HepG2 (cell line): Measurements from ENCODE around the gene SLC22A13. TPM values are rescaled to one million over a fixed set of nuclear protein-coding genes. Genes with fewer than 3 reads are reported as not detected.

Experiments
- ATAC-seq: fragments of 200-7000 bp; cut with Tn5 transposase; 3 replicates; pipeline ENCODE4 v1.9.1; 2020; ENCODE audit warnings: mild to moderate bottlenecking, moderate library complexity
- BruUV-seq: library from RNA; stranded (reverse); fragments of 400-500 nt; replicated peaks from 2 replicates; lab custom pipeline; 2021; lab: Mats Ljungman, UMichigan
- CTCF ChIA-PET: fragments of 300-600 bp; formaldehyde crosslinking; extraction: SDS; loops from one replicate; lab custom pipeline; 2021; ENCODE audit warnings: low total read pairs, inconsistent platforms, low intra/inter-chr PET ratio; lab: Yijun Ruan, JAX
- POLR2A ChIA-PET: fragments of 350-600 bp; sonication (Branson Sonifier 250); formaldehyde crosslinking; loops from one replicate; lab custom pipeline; 2020; ENCODE audit warnings: antibody characterized with exemption, inconsistent platforms; lab: Yijun Ruan, JAX
- DNase-seq: peaks from one replicate; pipeline ENCODE4 v3.0.0-alpha.2; 2015; ENCODE audit warnings: low spot score
- FAIRE-seq: peaks from 3 replicates; lab custom pipeline; 2011; peaks lifted over from hg19 to GRCh38; lab: Jason Lieb, UNC
- H2AFZ ChIP-seq: one replicate; pipeline ENCODE4 v1.6.1; 2011; ENCODE audit warnings: low read length, inconsistent platforms
- H3K27ac ChIP-seq: fragments of 300-600 bp; 3 replicates; pipeline ENCODE4 v1.8.0; 2011; ENCODE audit warnings: mixed run types, mild to moderate bottlenecking, mixed read lengths, low read length, inconsistent platforms; ENCODE audit not compliant: insufficient read depth; ENCODE audit errors: extremely low read length
- H3K27me3 ChIP-seq, 2 experiments: fragments of 200-600 bp in 1 of 2; 2 replicates in 1 of 2; 3 replicates in 1 of 2; pipeline versions ENCODE4 v1.6.0 to v1.8.0; 2011; ENCODE audit warnings: low read length in 2 of 2, mild to moderate bottlenecking in 2 of 2, moderate library complexity in 2 of 2, inconsistent platforms in 1 of 2; ENCODE audit not compliant: insufficient read depth in 2 of 2, control insufficient read depth in 1 of 2
- H3K36me3 ChIP-seq, 2 experiments: fragments of 200-600 bp in 1 of 2; replicated peaks in 1 of 2; 2 replicates in 1 of 2; 3 replicates in 1 of 2; pipeline versions ENCODE4 v1.5.1 to v1.8.0; 2011; ENCODE audit warnings: low read length in 2 of 2, inconsistent platforms in 1 of 2; ENCODE audit not compliant: insufficient read depth in 2 of 2, control insufficient read depth in 1 of 2
- H3K4me1 ChIP-seq: 2 replicates; pipeline ENCODE4 v1.5.1; 2012; ENCODE audit warnings: low read length, inconsistent platforms; ENCODE audit not compliant: insufficient read depth
- H3K4me2 ChIP-seq: 2 replicates; pipeline ENCODE4 v1.6.0; 2011; ENCODE audit warnings: low read depth, low read length, inconsistent platforms
- H3K4me3 ChIP-seq, 3 experiments: fragments of 200-600 bp in 1 of 3; sonication (generic), shearing (Covaris generic) in 1 of 3; replicated peaks in 1 of 3; 2 replicates each; pipeline ENCODE4 v1.5.1; 2011 to 2016; ENCODE audit warnings: low read length in 3 of 3, inconsistent platforms in 2 of 3, low read depth in 2 of 3, mild to moderate bottlenecking in 2 of 3, control low read depth in 1 of 3, mixed read lengths in 1 of 3; ENCODE audit not compliant: insufficient read depth in 1 of 3
- H3K79me2 ChIP-seq: one replicate; pipeline ENCODE4 v1.6.1; 2011; ENCODE audit warnings: low read length, inconsistent platforms; ENCODE audit not compliant: insufficient read depth
- H3K9ac ChIP-seq: 2 replicates; pipeline ENCODE4 v1.6.0; 2011; ENCODE audit warnings: mild to moderate bottlenecking, low read depth, low read length, inconsistent platforms; ENCODE audit not compliant: insufficient read depth
- H3K9me3 ChIP-seq: 2 replicates; pipeline ENCODE4 v1.5.1; 2012; ENCODE audit warnings: mild to moderate bottlenecking, low read length
- H4K20me1 ChIP-seq: 2 replicates; pipeline ENCODE4 v1.6.0; 2011; ENCODE audit warnings: inconsistent platforms, mild to moderate bottlenecking, low read length, moderate library complexity; ENCODE audit not compliant: insufficient read depth
- AGO1 ChIP-seq: fragments of 200-400 bp; formaldehyde crosslinking; IDR thresholded peaks from 2 replicates; pipeline ENCODE4 v1.6.1; 2017; ENCODE audit warnings: mild to moderate bottlenecking, low read depth, low read length, moderate library complexity; ENCODE audit not compliant: poor library complexity, severe bottlenecking
- CREB1 ChIP-seq, 2 experiments: fragments of 450-650 bp in 1 of 2; IDR thresholded peaks; 2 replicates each; pipeline ENCODE4 v1.6.1; 2016 to 2017; ENCODE audit warnings: control low read depth in 1 of 2, mild to moderate bottlenecking in 1 of 2, missing compliant biosample characterization in 1 of 2, missing genetic modification characterization in 1 of 2
- E2F5 ChIP-seq: sonication (generic); formaldehyde crosslinking; conservative IDR thresholded peaks from 2 replicates; pipeline ENCODE4 v1.4.0; 2020; ENCODE audit warnings: missing genetic modification reagents
- GPBP1L1 ChIP-seq: sonication (generic); formaldehyde crosslinking; IDR thresholded peaks from 2 replicates; pipeline ENCODE4 v1.5.0; 2020; ENCODE audit warnings: mild to moderate bottlenecking, missing genetic modification reagents
- NCOA2 ChIP-seq: sonication (generic); formaldehyde crosslinking; IDR thresholded peaks from 2 replicates; pipeline ENCODE4 v1.8.0; 2022; ENCODE audit warnings: inconsistent platforms
- PBX2 ChIP-seq: IDR thresholded peaks from 2 replicates; pipeline ENCODE4 v1.6.1; 2016; ENCODE audit warnings: control low read depth
- ZMAT5 ChIP-seq: sonication (generic); formaldehyde crosslinking; IDR thresholded peaks from 2 replicates; pipeline ENCODE4 v1.5.0; 2020; ENCODE audit warnings: mild to moderate bottlenecking, low read depth, missing genetic modification reagents, borderline replicate concordance
- ZNF121 ChIP-seq: sonication (generic); formaldehyde crosslinking; IDR thresholded peaks from 2 replicates; pipeline ENCODE4 v1.5.0; 2020; ENCODE audit warnings: mild to moderate bottlenecking, missing genetic modification reagents
- ZNF136 ChIP-seq: sonication (generic); formaldehyde crosslinking; IDR thresholded peaks from 2 replicates; pipeline ENCODE4 v1.8.1; 2022; ENCODE audit warnings: low read depth, mild to moderate bottlenecking, moderate library complexity, missing genetic modification reagents
- ZNF558 ChIP-seq: sonication (generic); formaldehyde crosslinking; IDR thresholded peaks from 2 replicates; pipeline ENCODE4 v1.9.0; 2022; ENCODE audit warnings: mild to moderate bottlenecking, missing genetic modification reagents, borderline replicate concordance
- ZSCAN30 ChIP-seq: sonication (generic); formaldehyde crosslinking; IDR thresholded peaks from 2 replicates; pipeline ENCODE4 v1.5.0; 2020; ENCODE audit warnings: mild to moderate bottlenecking, missing genetic modification reagents
- WGBS: methylation state at CpG from one replicate; pipeline ENCODE4 v1.1.6; 2017; ENCODE audit warnings: low lambda C conversion rate; 5-methylcytosine and 5-hydroxymethylcytosine counted together
- in situ Hi-C: cut with HindIII; loops from 2 replicates; pipeline ENCODE4 v1.10.0; 2017; ENCODE audit warnings: low pct_unique_long_range_greater_than_20kb; ENCODE audit not compliant: extremely low pct_ligation_motif_present
- intact Hi-C: fragments of 100-400 bp; cut with micrococcal nuclease; formaldehyde crosslinking; loops from one replicate; pipeline ENCODE4 v1.10.0; 2022; ENCODE audit not compliant: unreplicated experiment
- polyA plus RNA-seq, 8 experiments: library from polyadenylated mRNA; depleted of rRNA in 3 of 8; stranded (reverse) in 7 of 8; unstranded in 1 of 8; fragments of >200 nt; fragmentation: Illumina TruSeq in 4 of 8; extraction: Trizol in 4 of 8; gene quantifications; 2 replicates each; pipeline versions ENCODE4 v1.2.1 to v1.2.3, GENCODE V29; 2011 to 2016; ENCODE audit warnings: low read depth in 4 of 8, missing spikeins in 1 of 8, mixed read lengths in 1 of 8; ENCODE audit not compliant: insufficient read depth in 1 of 8
- total RNA-seq, 5 experiments: library from RNA; depleted of rRNA; stranded (reverse); fragments of >200 nt; fragmentation: Illumina TruSeq; extraction: Trizol; gene quantifications; 2 replicates each; pipeline ENCODE4 v1.2.3, GENCODE V29; 2016; ENCODE audit warnings: low read depth in 1 of 5

SLC22A13 gene
- total and polyA plus RNA-seq, 2 of the 13 experiments (the other 11 are each of a cell fraction or from before 2014, with no cell fraction given): 0.20 TPM; not detected in 1

- H3K4me2 ChIP-seq: no peak overlapping the region
- FAIRE-seq (no peak), ATAC-seq (no peak), DNase-seq (no peak)
- H3K79me2 ChIP-seq: no peaks in the 10 kb centered on the region
- H4K20me1 ChIP-seq: peaks cover 4% of the 10 kb centered on the region; the same call in 1 of the 2 replicates
- H3K4me3 ChIP-seq: no peak overlapping the region
- ChIA-PET CTCF (no interaction called here), POLR2A (no interaction called here)
- H3K27me3 ChIP-seq: no peaks in the 10 kb centered on the region; a peak in 1 of 5 replicates
- over 99% methylated on average over 3 of the region's 3 CpGs for WGBS
- no peaks in the 10 kb centered on the region for H3K4me1 ChIP-seq
- no TSS peak for BruUV-seq
- in situ Hi-C loops (no loop called here), intact Hi-C loops (no loop called here)
- peaks cover 4 to 35% of the 10 kb centered on the region in 2 experiments; a peak in 4 of 5 replicates for H3K36me3 ChIP-seq
- H3K27ac ChIP-seq: no peak overlapping the region
- no peaks in the 10 kb centered on the region for H3K9me3 ChIP-seq
- H3K9ac ChIP-seq: no peak overlapping the region
- TF ChIP-seq PBX2: no peak
- TF ChIP-seq E2F5 (CRISPR knock-in tag): no peak
- TF ChIP-seq ZNF121: peak; percentile 53; the same call in 1 of the 2 replicates
- no peak for TF ChIP-seq AGO1
- no peak for TF ChIP-seq ZMAT5
- no peak for TF ChIP-seq NCOA2 (CRISPR knock-in tag)
- TF ChIP-seq ZNF558 (CRISPR knock-in tag): no peak
- TF ChIP-seq ZSCAN30 (CRISPR knock-in tag): no peak
- TF ChIP-seq CREB1 (IDR thresholded peaks at IDR 0.05): peak; percentile 82
- TF ChIP-seq CREB1 (CRISPR knock-in tag; IDR thresholded peaks at IDR 0.05): no peak
- no peak for TF ChIP-seq GPBP1L1 (CRISPR knock-in tag)
- TF ChIP-seq ZNF136 (CRISPR knock-in tag): no peak
- H2AFZ ChIP-seq: no peak overlapping the region
These were observed 45.9 kb upstream of the SLC22A13 start for GRCh38 chr3:38219609-38220197.
